ENCODE data around the gene GINS1.
"Not testable (repeated sequence)": the region's sequence is repeated elsewhere in the genome, so short reads cannot be mapped to it uniquely, and the experiment has no call there.

DNA sequence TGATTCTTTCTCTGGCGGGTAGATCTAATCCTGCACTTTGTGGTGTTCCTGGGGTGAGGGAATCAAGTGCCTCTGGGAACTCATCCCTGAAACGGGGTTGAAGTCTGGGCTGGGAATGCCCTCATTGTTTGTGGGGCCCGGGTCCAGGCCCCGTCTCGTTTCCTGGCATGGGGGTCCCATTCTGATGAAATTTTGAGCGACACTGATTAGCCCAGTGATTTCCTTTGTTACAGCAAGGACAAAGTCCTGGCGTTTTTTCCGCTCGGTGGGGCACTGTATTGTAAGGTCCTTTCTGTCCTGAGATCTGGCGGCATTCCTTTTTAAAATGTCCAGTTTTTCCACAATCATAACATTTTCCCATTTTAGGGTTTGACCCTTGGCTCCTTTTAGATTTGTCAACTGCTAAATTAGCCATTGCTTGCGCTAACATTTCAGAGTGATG lies 7.2 kb upstream of the GINS1 start:
- TF ChIP-seq, protein P1, sequence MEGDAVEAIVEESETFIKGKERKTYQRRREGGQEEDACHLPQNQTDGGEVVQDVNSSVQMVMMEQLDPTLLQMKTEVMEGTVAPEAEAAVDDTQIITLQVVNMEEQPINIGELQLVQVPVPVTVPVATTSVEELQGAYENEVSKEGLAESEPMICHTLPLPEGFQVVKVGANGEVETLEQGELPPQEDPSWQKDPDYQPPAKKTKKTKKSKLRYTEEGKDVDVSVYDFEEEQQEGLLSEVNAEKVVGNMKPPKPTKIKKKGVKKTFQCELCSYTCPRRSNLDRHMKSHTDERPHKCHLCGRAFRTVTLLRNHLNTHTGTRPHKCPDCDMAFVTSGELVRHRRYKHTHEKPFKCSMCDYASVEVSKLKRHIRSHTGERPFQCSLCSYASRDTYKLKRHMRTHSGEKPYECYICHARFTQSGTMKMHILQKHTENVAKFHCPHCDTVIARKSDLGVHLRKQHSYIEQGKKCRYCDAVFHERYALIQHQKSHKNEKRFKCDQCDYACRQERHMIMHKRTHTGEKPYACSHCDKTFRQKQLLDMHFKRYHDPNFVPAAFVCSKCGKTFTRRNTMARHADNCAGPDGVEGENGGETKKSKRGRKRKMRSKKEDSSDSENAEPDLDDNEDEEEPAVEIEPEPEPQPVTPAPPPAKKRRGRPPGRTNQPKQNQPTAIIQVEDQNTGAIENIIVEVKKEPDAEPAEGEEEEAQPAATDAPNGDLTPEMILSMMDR (conservative IDR thresholded peaks at IDR 0.05; ENCODE audit: low read length) = not testable (repeated sequence)
- not testable (repeated sequence) for TF ChIP-seq EZH2phosphoT487 (IDR thresholded peaks at IDR 0.05; ENCODE audit: borderline replicate concordance, low read depth, low read length)

Measured in OCI-LY7 (cell line).